NOMO-1 treated with dmso at 0.1 percent for 144 hours (cell line): ENCODE measurements around the gene CMYA5.

ENCODE experiments used
- DNase-seq: peaks from one replicate; lab custom pipeline; 2025; ENCODE audit not compliant: unreplicated experiment; lab: John Stamatoyannopoulos, UW

The CMYA5 gene

GRCh38 chr5:79793304-79793703 is 103.7 kb downstream of the CMYA5 start:
- DNase-seq, result no peak

GRCh38 chr5:79793722-79794121 is 104.1 kb downstream of the CMYA5 start:
- DNase-seq, result no peak

GRCh38 chr5:79794347-79794746 is 104.7 kb downstream of the CMYA5 start:
- DNase-seq, result no peak

- DNase-seq, result no peak
These were observed 106.2 kb downstream of the CMYA5 start for GRCh38 chr5:79795764-79796398.

GRCh38 chr5:79798893-79799590 is 109.4 kb downstream of the CMYA5 start:
- DNase-seq, result no peak

- peak; percentile 34 for DNase-seq
These were observed 111.6 kb downstream of the CMYA5 start for GRCh38 chr5:79800979-79801827.

GRCh38 chr5:79802406-79802805 is 112.8 kb downstream of the CMYA5 start:
- no peak for DNase-seq

- no peak for DNase-seq
These were observed 113.4 kb downstream of the CMYA5 start for GRCh38 chr5:79803007-79803406.

- no peak for DNase-seq
These were observed 117.1 kb downstream of the CMYA5 start for GRCh38 chr5:79806741-79807140.

- no peak for DNase-seq
These were observed 120.1 kb downstream of the CMYA5 start for GRCh38 chr5:79809743-79810142.

- DNase-seq, result no peak
These were observed 121.4 kb downstream of the CMYA5 start for GRCh38 chr5:79811081-79811480.

GRCh38 chr5:79811904-79812303 is 122.3 kb downstream of the CMYA5 start:
- no peak for DNase-seq

GRCh38 chr5:79814699-79815098 is 125.1 kb downstream of the CMYA5 start:
- DNase-seq, result no peak

GRCh38 chr5:79816014-79816413 is 126.4 kb downstream of the CMYA5 start:
- no peak for DNase-seq

GRCh38 chr5:79820648-79821047 is 131.0 kb downstream of the CMYA5 start:
- no peak for DNase-seq

- no peak for DNase-seq
These were observed 134.8 kb downstream of the CMYA5 start for GRCh38 chr5:79824444-79824843.

GRCh38 chr5:79825802-79826201 is 136.2 kb downstream of the CMYA5 start:
- no peak for DNase-seq

GRCh38 chr5:79827159-79827629 is 137.6 kb downstream of the CMYA5 start:
- DNase-seq, result no peak

- DNase-seq, result no peak
These were observed 139.6 kb downstream of the CMYA5 start for GRCh38 chr5:79829260-79829659.

GRCh38 chr5:79831381-79832309 is 142.0 kb downstream of the CMYA5 start:
- no peak for DNase-seq

- no peak for DNase-seq
These were observed 143.3 kb downstream of the CMYA5 start for GRCh38 chr5:79832911-79833310.
